ENCODE data around the gene DDAH1.

The DDAH1 gene

DNA sequence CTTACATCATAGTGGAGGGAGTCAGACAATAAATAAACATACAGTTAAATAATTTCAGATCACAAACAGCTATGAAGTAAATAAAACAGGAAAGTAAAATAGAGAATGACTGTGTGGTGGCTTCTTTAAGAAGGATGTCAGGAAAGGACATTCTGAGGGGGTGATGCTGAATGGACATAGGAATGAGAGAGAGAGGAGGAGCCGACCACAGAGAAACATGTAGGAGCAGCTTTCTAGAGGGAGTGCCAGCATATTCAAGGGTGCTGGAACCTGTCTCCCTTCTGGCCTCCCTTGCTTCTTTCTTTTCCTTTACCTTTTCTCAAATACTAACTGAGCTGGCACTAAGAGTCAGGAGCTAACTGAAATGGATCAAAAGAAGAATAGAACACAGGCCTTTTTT lies 168.0 kb downstream of the DDAH1 start:
- Histone ChIP-seq H3K9me2 (replicated peaks; ENCODE audit: low read depth, low read length) (no peaks in the 10 kb centered on the region), H3K27me3 (ENCODE audit: insufficient read depth, low read length, poor library complexity, severe bottlenecking) (no peaks in the 10 kb centered on the region), H3K79me2 (ENCODE audit: insufficient read depth, low read length) (no peaks in the 10 kb centered on the region), H3F3A (ENCODE audit: low read depth) (no peaks in the 10 kb centered on the region), H3K4me1 (ENCODE audit: insufficient read depth, low read length, poor library complexity, severe bottlenecking) (no peaks in the 10 kb centered on the region), H3K36me3 (ENCODE audit: insufficient read depth, low read length) (no peaks in the 10 kb centered on the region), H3K9me3 (ENCODE audit: insufficient read depth, low read depth, low read length) (no peaks in the 10 kb centered on the region), H4K20me1 (ENCODE audit: insufficient read depth, low read length, poor library complexity, severe bottlenecking) (no peaks in the 10 kb centered on the region), H3K4me2 (ENCODE audit: low read depth, low read length, poor library complexity, severe bottlenecking) (no peak overlapping the region), H2AFZ (ENCODE audit: low read length) (no peak overlapping the region), H3K9ac (ENCODE audit: low read depth, low read length, poor library complexity, severe bottlenecking) (no peak overlapping the region), H3K4me3 (ENCODE audit: low read length, poor library complexity, severe bottlenecking) (no peak overlapping the region)
- TF ChIP-seq EZH2phosphoT487 (IDR thresholded peaks at IDR 0.05; ENCODE audit: borderline replicate concordance): no peak
- TF ChIP-seq, protein P1, sequence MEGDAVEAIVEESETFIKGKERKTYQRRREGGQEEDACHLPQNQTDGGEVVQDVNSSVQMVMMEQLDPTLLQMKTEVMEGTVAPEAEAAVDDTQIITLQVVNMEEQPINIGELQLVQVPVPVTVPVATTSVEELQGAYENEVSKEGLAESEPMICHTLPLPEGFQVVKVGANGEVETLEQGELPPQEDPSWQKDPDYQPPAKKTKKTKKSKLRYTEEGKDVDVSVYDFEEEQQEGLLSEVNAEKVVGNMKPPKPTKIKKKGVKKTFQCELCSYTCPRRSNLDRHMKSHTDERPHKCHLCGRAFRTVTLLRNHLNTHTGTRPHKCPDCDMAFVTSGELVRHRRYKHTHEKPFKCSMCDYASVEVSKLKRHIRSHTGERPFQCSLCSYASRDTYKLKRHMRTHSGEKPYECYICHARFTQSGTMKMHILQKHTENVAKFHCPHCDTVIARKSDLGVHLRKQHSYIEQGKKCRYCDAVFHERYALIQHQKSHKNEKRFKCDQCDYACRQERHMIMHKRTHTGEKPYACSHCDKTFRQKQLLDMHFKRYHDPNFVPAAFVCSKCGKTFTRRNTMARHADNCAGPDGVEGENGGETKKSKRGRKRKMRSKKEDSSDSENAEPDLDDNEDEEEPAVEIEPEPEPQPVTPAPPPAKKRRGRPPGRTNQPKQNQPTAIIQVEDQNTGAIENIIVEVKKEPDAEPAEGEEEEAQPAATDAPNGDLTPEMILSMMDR (conservative IDR thresholded peaks at IDR 0.05; ENCODE audit: low read length): no peak

DNA sequence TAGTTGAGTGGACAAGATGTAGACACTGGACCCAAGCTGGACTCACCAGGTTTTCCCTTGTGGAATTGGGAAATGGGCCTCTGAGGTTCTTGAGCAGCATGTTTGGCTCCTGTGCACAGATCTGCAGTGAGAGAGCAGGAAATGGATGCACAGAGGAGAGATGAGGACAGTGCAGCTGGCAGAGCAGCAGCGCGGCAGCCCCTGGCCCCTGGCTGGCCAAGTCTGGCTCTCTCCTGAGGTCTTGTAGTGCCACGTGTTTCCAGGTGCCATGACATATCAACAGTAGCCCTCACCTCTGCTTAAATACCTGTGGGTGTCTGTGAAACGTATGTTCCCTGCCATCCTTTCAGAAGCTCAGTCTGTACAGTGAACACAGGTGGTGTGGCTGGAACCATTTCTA lies 169.3 kb downstream of the DDAH1 start:
- no peaks in the 10 kb centered on the region for H3K9me2 ChIP-seq (replicated peaks; ENCODE audit: low read depth, low read length)
- no peaks in the 10 kb centered on the region for H3F3A ChIP-seq (ENCODE audit: low read depth)
- no peak overlapping the region for H3K4me2 ChIP-seq (ENCODE audit: low read depth, low read length, poor library complexity, severe bottlenecking)
- H3K4me1 ChIP-seq (ENCODE audit: insufficient read depth, low read length, poor library complexity, severe bottlenecking): peaks cover 2% of the 10 kb centered on the region
- no peaks in the 10 kb centered on the region for H3K79me2 ChIP-seq (ENCODE audit: insufficient read depth, low read length)
- H3K27me3 ChIP-seq (ENCODE audit: insufficient read depth, low read length, poor library complexity, severe bottlenecking): no peaks in the 10 kb centered on the region
- no peak overlapping the region for H3K4me3 ChIP-seq (ENCODE audit: low read length, poor library complexity, severe bottlenecking)
- no peaks in the 10 kb centered on the region for H3K9me3 ChIP-seq (ENCODE audit: insufficient read depth, low read depth, low read length)
- H3K9ac ChIP-seq (ENCODE audit: low read depth, low read length, poor library complexity, severe bottlenecking): no peak overlapping the region
- H2AFZ ChIP-seq (ENCODE audit: low read length): no peak overlapping the region
- TF ChIP-seq, protein P1 (conservative IDR thresholded peaks at IDR 0.05; ENCODE audit: low read length): no peak
- no peak for TF ChIP-seq EZH2phosphoT487 (IDR thresholded peaks at IDR 0.05; ENCODE audit: borderline replicate concordance)
- H3K36me3 ChIP-seq (ENCODE audit: insufficient read depth, low read length): no peaks in the 10 kb centered on the region
- no peaks in the 10 kb centered on the region for H4K20me1 ChIP-seq (ENCODE audit: insufficient read depth, low read length, poor library complexity, severe bottlenecking)

DNA sequence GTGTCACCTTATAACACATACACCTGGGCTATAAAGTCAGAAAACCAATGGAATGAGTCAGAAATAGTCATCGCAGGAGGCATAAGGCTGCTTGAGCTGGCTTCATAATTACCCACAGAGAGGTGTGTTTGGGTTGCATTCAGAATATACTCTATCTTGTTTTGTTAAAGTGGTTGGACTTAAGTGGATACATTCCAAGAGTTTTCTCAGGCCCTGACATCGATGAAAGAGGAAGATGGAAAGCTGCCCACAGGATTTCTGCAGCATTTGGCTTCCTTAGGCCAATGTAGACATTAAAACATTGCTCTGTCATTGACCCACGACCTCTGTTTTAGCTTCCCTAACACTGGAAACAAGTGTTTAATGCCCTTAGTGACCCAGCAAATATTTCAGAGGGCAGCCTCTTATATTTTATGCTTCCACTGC lies 169.9 kb downstream of the DDAH1 start:
- no peak overlapping the region for H3K4me2 ChIP-seq (ENCODE audit: low read depth, low read length, poor library complexity, severe bottlenecking)
- H3K4me1 ChIP-seq (ENCODE audit: insufficient read depth, low read length, poor library complexity, severe bottlenecking): peaks cover 9% of the 10 kb centered on the region
- no peaks in the 10 kb centered on the region for H3K79me2 ChIP-seq (ENCODE audit: insufficient read depth, low read length)
- H2AFZ ChIP-seq (ENCODE audit: low read length): no peak overlapping the region
- H3K36me3 ChIP-seq (ENCODE audit: insufficient read depth, low read length): no peaks in the 10 kb centered on the region
- H4K20me1 ChIP-seq (ENCODE audit: insufficient read depth, low read length, poor library complexity, severe bottlenecking): no peaks in the 10 kb centered on the region
- H3K4me3 ChIP-seq (ENCODE audit: low read length, poor library complexity, severe bottlenecking): no peak overlapping the region
- H3K9me2 ChIP-seq (replicated peaks; ENCODE audit: low read depth, low read length): no peaks in the 10 kb centered on the region
- H3F3A ChIP-seq (ENCODE audit: low read depth): no peaks in the 10 kb centered on the region
- TF ChIP-seq EZH2phosphoT487 (IDR thresholded peaks at IDR 0.05; ENCODE audit: borderline replicate concordance): no peak
- no peak overlapping the region for H3K9ac ChIP-seq (ENCODE audit: low read depth, low read length, poor library complexity, severe bottlenecking)
- H3K27me3 ChIP-seq (ENCODE audit: insufficient read depth, low read length, poor library complexity, severe bottlenecking): no peaks in the 10 kb centered on the region
- H3K9me3 ChIP-seq (ENCODE audit: insufficient read depth, low read depth, low read length): no peaks in the 10 kb centered on the region

DNA sequence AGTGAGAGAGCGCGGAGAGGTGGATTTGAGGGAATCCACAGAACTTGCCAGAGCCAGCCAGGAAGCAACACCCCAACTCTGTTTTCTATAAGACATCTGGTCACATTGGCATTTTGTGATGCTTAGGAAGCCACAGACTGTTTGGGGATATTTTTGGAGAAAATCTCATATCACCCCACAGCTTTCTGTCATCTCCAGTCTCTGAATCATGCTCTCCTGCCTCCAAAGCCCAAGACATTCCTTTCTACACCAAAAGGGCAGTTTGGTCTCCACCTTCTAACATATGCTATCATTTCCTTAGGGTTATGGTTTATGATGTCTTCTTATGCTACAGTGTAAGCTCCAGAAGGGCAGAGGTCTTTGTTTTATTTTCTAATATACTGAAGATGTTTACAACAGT lies 174.1 kb downstream of the DDAH1 start:
- no peaks in the 10 kb centered on the region for H3K79me2 ChIP-seq (ENCODE audit: insufficient read depth, low read length)
- H3K9me2 ChIP-seq (replicated peaks; ENCODE audit: low read depth, low read length): no peaks in the 10 kb centered on the region
- no peak overlapping the region for H2AFZ ChIP-seq (ENCODE audit: low read length)
- no peak overlapping the region for H3K4me3 ChIP-seq (ENCODE audit: low read length, poor library complexity, severe bottlenecking)
- H3K9me3 ChIP-seq (ENCODE audit: insufficient read depth, low read depth, low read length): no peaks in the 10 kb centered on the region
- no peaks in the 10 kb centered on the region for H3F3A ChIP-seq (ENCODE audit: low read depth)
- no peaks in the 10 kb centered on the region for H4K20me1 ChIP-seq (ENCODE audit: insufficient read depth, low read length, poor library complexity, severe bottlenecking)
- no peaks in the 10 kb centered on the region for H3K27me3 ChIP-seq (ENCODE audit: insufficient read depth, low read length, poor library complexity, severe bottlenecking)
- H3K4me1 ChIP-seq (ENCODE audit: insufficient read depth, low read length, poor library complexity, severe bottlenecking): peaks cover 14% of the 10 kb centered on the region
- no peak for TF ChIP-seq EZH2phosphoT487 (IDR thresholded peaks at IDR 0.05; ENCODE audit: borderline replicate concordance)
- TF ChIP-seq, protein P1 (conservative IDR thresholded peaks at IDR 0.05; ENCODE audit: low read length): no peak
- H3K9ac ChIP-seq (ENCODE audit: low read depth, low read length, poor library complexity, severe bottlenecking): no peak overlapping the region
- no peak overlapping the region for H3K4me2 ChIP-seq (ENCODE audit: low read depth, low read length, poor library complexity, severe bottlenecking)
- no peaks in the 10 kb centered on the region for H3K36me3 ChIP-seq (ENCODE audit: insufficient read depth, low read length)
